Hepatocyte (in vitro differentiated cells): Measurements from ENCODE around the gene RPL38. TPM values are rescaled to one million over a fixed set of nuclear protein-coding genes. Genes with fewer than 3 reads are reported as not detected.

Source experiments
- DNase-seq: peaks from one replicate; pipeline ENCODE4 v3.0.0-alpha.2; 2016; ENCODE audit warnings: low spot score
- H2AFZ ChIP-seq: fragments of 200-600 bp; sonication (generic); 2 replicates; pipeline ENCODE4 v1.6.0; 2016; ENCODE audit warnings: antibody characterized with exemption, mild to moderate bottlenecking
- H3K27ac ChIP-seq: fragments of 200-600 bp; sonication (generic); 2 replicates; pipeline ENCODE4 v1.5.1; 2016; ENCODE audit warnings: mild to moderate bottlenecking
- H3K27me3 ChIP-seq: fragments of 200-600 bp; sonication (generic); 2 replicates; pipeline ENCODE4 v1.6.1; 2016
- H3K36me3 ChIP-seq: fragments of 200-600 bp; sonication (generic); replicated peaks from 2 replicates; pipeline ENCODE4 v1.5.1; 2016; ENCODE audit warnings: low read depth; ENCODE audit not compliant: insufficient read depth
- H3K4me1 ChIP-seq: fragments of 200-600 bp; sonication (generic); 2 replicates; pipeline ENCODE4 v1.5.1; 2016; ENCODE audit warnings: mild to moderate bottlenecking, moderate library complexity; ENCODE audit not compliant: insufficient read depth
- H3K4me2 ChIP-seq: fragments of 200-600 bp; sonication (generic); 2 replicates; pipeline ENCODE4 v1.6.0; 2016
- H3K4me3 ChIP-seq: fragments of 200-600 bp; sonication (generic); 2 replicates; pipeline ENCODE4 v1.5.1; 2016; ENCODE audit warnings: mild to moderate bottlenecking
- H3K79me2 ChIP-seq: fragments of 200-600 bp; sonication (generic); 2 replicates; pipeline ENCODE4 v1.6.0; 2017; ENCODE audit warnings: mild to moderate bottlenecking
- H3K9me2 ChIP-seq: fragments of 200-600 bp; sonication (generic); replicated peaks from 2 replicates; pipeline ENCODE4 v1.6.0; 2017; ENCODE audit warnings: mild to moderate bottlenecking; ENCODE audit not compliant: insufficient read depth
- H3K9me3 ChIP-seq: fragments of 200-600 bp; sonication (generic); 2 replicates; pipeline ENCODE4 v1.5.1; 2016; ENCODE audit warnings: low read depth, mild to moderate bottlenecking
- H4K20me1 ChIP-seq: fragments of 200-600 bp; sonication (generic); 2 replicates; pipeline ENCODE4 v1.6.0; 2016; ENCODE audit warnings: mild to moderate bottlenecking; ENCODE audit not compliant: insufficient read depth, poor library complexity, severe bottlenecking
- CTCF ChIP-seq: fragments of 200-600 bp; sonication (generic); IDR thresholded peaks from 2 replicates; pipeline ENCODE4 v1.5.1; 2016; ENCODE audit warnings: antibody characterized with exemption, mild to moderate bottlenecking; ENCODE audit not compliant: poor library complexity
- EZH2 ChIP-seq: fragments of 200-600 bp; sonication (generic); IDR thresholded peaks from 2 replicates; pipeline ENCODE4 v1.6.1; 2016; ENCODE audit warnings: antibody characterized with exemption, mild to moderate bottlenecking, borderline replicate concordance
- EZH2phosphoT487 ChIP-seq: fragments of 200-600 bp; sonication (generic); IDR thresholded peaks from one replicate; pipeline ENCODE4 v1.6.1; 2018; ENCODE audit warnings: antibody characterized with exemption, mild to moderate bottlenecking, low read depth, moderate library complexity; ENCODE audit not compliant: unreplicated experiment, severe bottlenecking
- WGBS: methylation state at CpG from one replicate; pipeline ENCODE4 v1.1.6; 2016; ENCODE audit warnings: low lambda C conversion rate; ENCODE audit errors: missing lambda C conversion rate; 5-methylcytosine and 5-hydroxymethylcytosine counted together
- polyA plus RNA-seq: library from polyadenylated mRNA; unstranded; fragments of >200 nt; fragmentation: Nextera tagmentation; extraction: Ambion mirVana; gene quantifications from 2 replicates; pipeline ENCODE4 v1.2.1, GENCODE V29; 2016
- total RNA-seq: library from RNA; depleted of rRNA; stranded (reverse); fragments of >200 nt; gene quantifications from 2 replicates; pipeline ENCODE4 v1.2.3, GENCODE V29; 2014

The RPL38 gene
- total and polyA plus RNA-seq, 2 experiments from 2014 or later, result 276 to 758 TPM

DNA sequence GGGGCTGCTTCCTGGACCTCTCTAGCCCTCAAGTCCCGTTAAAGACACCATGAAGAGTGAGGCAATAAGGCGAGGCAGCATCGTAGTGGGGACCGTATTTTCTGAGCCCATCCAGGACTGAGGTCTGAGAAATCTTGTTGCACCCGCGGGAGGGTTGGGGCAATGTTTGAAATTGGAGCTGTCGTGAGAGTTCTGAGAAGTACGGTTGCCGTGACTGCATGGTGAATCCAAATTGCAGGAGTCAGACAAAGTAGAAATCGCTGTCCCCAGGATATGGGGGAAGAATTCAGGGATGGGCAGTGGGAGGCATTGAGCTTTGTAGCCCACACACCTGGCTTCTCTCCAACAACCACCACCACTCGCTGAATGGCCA, 42.0 kb upstream of the RPL38 start:
- Histone ChIP-seq H3K27ac (no peak overlapping the region), H3K4me3 (no peak overlapping the region), H3K36me3 (no peaks in the 10 kb centered on the region), H2AFZ (no peak overlapping the region), H3K9me2 (no peaks in the 10 kb centered on the region), H3K9me3 (no peaks in the 10 kb centered on the region), H3K4me1 (no peaks in the 10 kb centered on the region), H3K79me2 (no peaks in the 10 kb centered on the region), H4K20me1 (no peaks in the 10 kb centered on the region), H3K27me3 (no peaks in the 10 kb centered on the region), H3K4me2 (no peak overlapping the region)
- no peak for DNase-seq
- 82% methylated on average over 11 of the region's 11 CpGs for WGBS
- no peak for TF ChIP-seq EZH2
- no peak for TF ChIP-seq EZH2phosphoT487
- TF ChIP-seq CTCF, result no peak

GRCh38 chr17:74163271-74163821, 40.1 kb upstream of the RPL38 start:
- H3K4me3 ChIP-seq, result no peak overlapping the region
- no peaks in the 10 kb centered on the region for H3K79me2 ChIP-seq
- H3K9me2 ChIP-seq, result no peaks in the 10 kb centered on the region
- H3K4me2 ChIP-seq, result no peak overlapping the region
- no peaks in the 10 kb centered on the region for H3K36me3 ChIP-seq
- H3K4me1 ChIP-seq, result no peaks in the 10 kb centered on the region
- H2AFZ ChIP-seq, result no peak overlapping the region
- H3K27me3 ChIP-seq, result no peaks in the 10 kb centered on the region
- H3K9me3 ChIP-seq, result no peaks in the 10 kb centered on the region
- no peak overlapping the region for H3K27ac ChIP-seq
- H4K20me1 ChIP-seq, result no peaks in the 10 kb centered on the region
- TF ChIP-seq EZH2phosphoT487 (no peak), CTCF (no peak), EZH2 (no peak)
- 52% methylated on average over 11 of the region's 11 CpGs for WGBS
- DNase-seq, result no peak

- Histone ChIP-seq H3K27me3 (no peaks in the 10 kb centered on the region), H3K79me2 (no peaks in the 10 kb centered on the region), H3K27ac (no peak overlapping the region), H3K9me2 (no peaks in the 10 kb centered on the region), H3K4me1 (no peaks in the 10 kb centered on the region), H3K4me3 (no peak overlapping the region), H3K36me3 (no peaks in the 10 kb centered on the region), H3K9me3 (no peaks in the 10 kb centered on the region), H2AFZ (no peak overlapping the region), H3K4me2 (no peak overlapping the region), H4K20me1 (no peaks in the 10 kb centered on the region)
- no peak for TF ChIP-seq EZH2
- no peak for TF ChIP-seq CTCF
- TF ChIP-seq EZH2phosphoT487, result no peak
- WGBS, result 95% methylated on average over 7 of the region's 7 CpGs
- DNase-seq, result no peak
These were observed 39.6 kb upstream of the RPL38 start for GRCh38 chr17:74163836-74164235.
